Lower leg skin (tissue), 4 donors: ENCODE measurements around the gene PER3. TPM values are rescaled to one million over a fixed set of nuclear protein-coding genes. Genes with fewer than 3 reads are reported as not detected.

Experiments used
- DNase-seq, 2 donors: peaks; one replicate each; pipeline ENCODE4 v3.0.0-alpha.2; 2019; ENCODE audit warnings: low spot score in 2 of 2
- H3K4me3 ChIP-seq: fragments of 200-600 bp; sonication (generic); 2 replicates; pipeline ENCODE4 v1.5.1; 2017; ENCODE audit warnings: mild to moderate bottlenecking, low read depth; ENCODE audit not compliant: poor library complexity, severe bottlenecking
- CTCF ChIP-seq, 3 donors: fragments of 450-650 bp; IDR thresholded peaks; one replicate each; pipeline ENCODE4 v1.5.1; 2016; ENCODE audit warnings: antibody characterized with exemption in 3 of 3, mild to moderate bottlenecking in 3 of 3, moderate library complexity in 2 of 3
- POLR2A ChIP-seq, 2 donors: fragments of 450-650 bp; IDR thresholded peaks; one replicate each; pipeline ENCODE4 v1.6.1; 2016 to 2017; ENCODE audit warnings: antibody characterized with exemption in 2 of 2, mild to moderate bottlenecking in 1 of 2, moderate library complexity in 1 of 2
- WGBS, 2 donors: methylation state at CpG; one replicate each; pipeline ENCODE4 v1.1.5; 2018; 5-methylcytosine and 5-hydroxymethylcytosine counted together
- intact Hi-C: fragments of 100-400 bp; cut with DNase I; formaldehyde crosslinking; loops from one replicate; pipeline ENCODE4 v1.15.0; 2023; ENCODE audit warnings: low total_unique reads
- total RNA-seq, 4 donors: library from RNA; depleted of rRNA; stranded (reverse); fragments of >200 nt; gene quantifications; one replicate each; pipeline ENCODE4 v1.1.0, GENCODE V29; 2016

PER3 gene
- total RNA-seq, 4 donors from 2014 or later = 14.3 to 22.5 (median 19.3) TPM

- no peak overlapping the region for H3K4me3 ChIP-seq
- no peak for DNase-seq
- WGBS, 2 donors = 68 to 89% methylated on average over 7 to 17 of the region's 17 CpGs
- TF ChIP-seq CTCF (IDR thresholded peaks at IDR 0.05) (no peak), POLR2A (IDR thresholded peaks at IDR 0.05) (no peak)
- intact Hi-C loops = no loop called here
Measured at GRCh38 chr1:7863756-7864328, 79.8 kb downstream of the PER3 start.

- 87 to 94% methylated on average over 16 of the region's 16 CpGs for WGBS, 2 donors
- peak in 1 of 2 donors; percentile 45 for DNase-seq
- TF ChIP-seq CTCF (IDR thresholded peaks at IDR 0.05) = no peak
- no peak for TF ChIP-seq POLR2A (IDR thresholded peaks at IDR 0.05)
- intact Hi-C loops = no loop called here
- no peak overlapping the region for H3K4me3 ChIP-seq
Measured at GRCh38 chr1:7865978-7866377, 81.9 kb downstream of the PER3 start.

- intact Hi-C loops = no loop called here
- 65 to 88% methylated on average over 10 of the region's 10 CpGs for WGBS, 2 donors
- DNase-seq = peak in 1 of 2 donors; percentile 32
- no peak overlapping the region for H3K4me3 ChIP-seq
- TF ChIP-seq POLR2A (IDR thresholded peaks at IDR 0.05) = no peak
- TF ChIP-seq CTCF (IDR thresholded peaks at IDR 0.05) = no peak
Measured at GRCh38 chr1:7868070-7868780, 84.1 kb downstream of the PER3 start.

GRCh38 chr1:7869136-7869920, 85.2 kb downstream of the PER3 start:
- TF ChIP-seq POLR2A (IDR thresholded peaks at IDR 0.05) (no peak), CTCF (IDR thresholded peaks at IDR 0.05) (no peak)
- WGBS, 2 donors = 88 to 91% methylated on average over 16 of the region's 16 CpGs
- peak in 1 of 2 donors; percentile 60 for DNase-seq
- intact Hi-C loops = no loop called here
- H3K4me3 ChIP-seq = no peak overlapping the region

- whole genome bisulfite sequencing, 2 donors = 81 to 83% methylated on average over 6 of the region's 6 CpGs
- intact Hi-C loops = no loop called here
- TF ChIP-seq CTCF (IDR thresholded peaks at IDR 0.05) = no peak
- no peak for TF ChIP-seq POLR2A (IDR thresholded peaks at IDR 0.05)
- H3K4me3 ChIP-seq = no peak overlapping the region
- DNase-seq = peak in 1 of 2 donors; percentile 65
Measured at GRCh38 chr1:7871136-7871535, 87.0 kb downstream of the PER3 start.
